ENCODE measurements around the gene SUPT5H. TPM values are rescaled to one million over a fixed set of nuclear protein-coding genes. Genes with fewer than 3 reads are reported as not detected.

SUPT5H gene
- total and polyA plus RNA-seq, 10 of the 15 experiments (the other 5 are each of a cell fraction or from before 2014, with no cell fraction given), result 27.2 to 194 (median 83.6) TPM

DNA sequence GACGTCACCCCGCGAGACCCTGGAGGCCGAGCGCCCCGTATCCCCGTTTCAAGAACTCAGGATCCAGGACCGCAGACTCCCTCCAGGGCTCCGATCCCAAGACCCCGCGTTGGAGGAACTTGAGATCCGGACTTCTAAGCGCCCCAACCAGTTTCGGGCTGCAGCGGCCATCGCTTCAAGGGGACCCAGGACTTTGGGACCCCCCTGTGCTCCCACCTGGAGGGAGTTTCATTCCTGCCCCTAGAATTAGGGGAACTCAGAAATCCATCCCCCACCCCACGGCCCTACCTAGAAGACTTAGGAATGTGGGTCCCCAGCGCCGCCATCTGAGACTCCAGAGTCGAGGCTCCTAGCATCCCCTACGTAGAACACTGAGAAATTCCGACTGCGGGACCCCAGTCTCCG lies 32.5 kb upstream of the SUPT5H start (continued):
- no peak for TF ChIP-seq E2F8 (IDR thresholded peaks at IDR 0.05; ENCODE audit: low read depth, partially characterized antibody)
- no peak for TF ChIP-seq BMI1 (IDR thresholded peaks at IDR 0.05; ENCODE audit: borderline replicate concordance)
- TF ChIP-seq, protein P1, sequence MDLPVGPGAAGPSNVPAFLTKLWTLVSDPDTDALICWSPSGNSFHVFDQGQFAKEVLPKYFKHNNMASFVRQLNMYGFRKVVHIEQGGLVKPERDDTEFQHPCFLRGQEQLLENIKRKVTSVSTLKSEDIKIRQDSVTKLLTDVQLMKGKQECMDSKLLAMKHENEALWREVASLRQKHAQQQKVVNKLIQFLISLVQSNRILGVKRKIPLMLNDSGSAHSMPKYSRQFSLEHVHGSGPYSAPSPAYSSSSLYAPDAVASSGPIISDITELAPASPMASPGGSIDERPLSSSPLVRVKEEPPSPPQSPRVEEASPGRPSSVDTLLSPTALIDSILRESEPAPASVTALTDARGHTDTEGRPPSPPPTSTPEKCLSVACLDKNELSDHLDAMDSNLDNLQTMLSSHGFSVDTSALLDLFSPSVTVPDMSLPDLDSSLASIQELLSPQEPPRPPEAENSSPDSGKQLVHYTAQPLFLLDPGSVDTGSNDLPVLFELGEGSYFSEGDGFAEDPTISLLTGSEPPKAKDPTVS (IDR thresholded peaks at IDR 0.05; ENCODE audit: low read depth, low read length), result no peak
- no peak for TF ChIP-seq BCL3 (IDR thresholded peaks at IDR 0.05; ENCODE audit: borderline replicate concordance, insufficient read depth, low read depth, low read length, poor library complexity, severe bottlenecking)
- TF ChIP-seq POU2F2 (IDR thresholded peaks at IDR 0.05; ENCODE audit: borderline replicate concordance, low read depth, low read length), result no peak
- no peak for TF ChIP-seq NFYB (IDR thresholded peaks at IDR 0.05; ENCODE audit: insufficient read depth, low read depth, low read length)
- TF ChIP-seq NBN (IDR thresholded peaks at IDR 0.05), result peak; percentile 10; the same call in 1 of the 2 replicates
- TF ChIP-seq BHLHE40 (IDR thresholded peaks at IDR 0.05; ENCODE audit: borderline replicate concordance in 1 of 2, low read depth in 2 of 2, low read length in 1 of 2), result no peak
- no peak for TF ChIP-seq FOS (IDR thresholded peaks at IDR 0.05; ENCODE audit: borderline replicate concordance, extremely low read depth, insufficient read length)
- TF ChIP-seq SMARCA5 (IDR thresholded peaks at IDR 0.05), result 0 out of 2 replicates have a peak, but pooled peaks have one; percentile 2
- no peak for TF ChIP-seq ZBED1 (IDR thresholded peaks at IDR 0.05; ENCODE audit: borderline replicate concordance)
- no peak for TF ChIP-seq NFXL1 (IDR thresholded peaks at IDR 0.05; ENCODE audit: borderline replicate concordance)
- TF ChIP-seq, protein P2, sequence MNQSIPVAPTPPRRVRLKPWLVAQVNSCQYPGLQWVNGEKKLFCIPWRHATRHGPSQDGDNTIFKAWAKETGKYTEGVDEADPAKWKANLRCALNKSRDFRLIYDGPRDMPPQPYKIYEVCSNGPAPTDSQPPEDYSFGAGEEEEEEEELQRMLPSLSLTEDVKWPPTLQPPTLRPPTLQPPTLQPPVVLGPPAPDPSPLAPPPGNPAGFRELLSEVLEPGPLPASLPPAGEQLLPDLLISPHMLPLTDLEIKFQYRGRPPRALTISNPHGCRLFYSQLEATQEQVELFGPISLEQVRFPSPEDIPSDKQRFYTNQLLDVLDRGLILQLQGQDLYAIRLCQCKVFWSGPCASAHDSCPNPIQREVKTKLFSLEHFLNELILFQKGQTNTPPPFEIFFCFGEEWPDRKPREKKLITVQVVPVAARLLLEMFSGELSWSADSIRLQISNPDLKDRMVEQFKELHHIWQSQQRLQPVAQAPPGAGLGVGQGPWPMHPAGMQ (IDR thresholded peaks at IDR 0.05; ENCODE audit: borderline replicate concordance), result no peak
- TF ChIP-seq SMC3 (IDR thresholded peaks at IDR 0.05; ENCODE audit: borderline replicate concordance, low read length), result no peak
- no peak for TF ChIP-seq HDAC2 (IDR thresholded peaks at IDR 0.05)
- TF ChIP-seq IRF4 (IDR thresholded peaks at IDR 0.05; ENCODE audit: low read depth, low read length), result no peak
- TF ChIP-seq IRF3 (IDR thresholded peaks at IDR 0.05), result no peak
- TF ChIP-seq PML (IDR thresholded peaks at IDR 0.05; ENCODE audit: low read length), result no peak
- TF ChIP-seq, protein P3, sequence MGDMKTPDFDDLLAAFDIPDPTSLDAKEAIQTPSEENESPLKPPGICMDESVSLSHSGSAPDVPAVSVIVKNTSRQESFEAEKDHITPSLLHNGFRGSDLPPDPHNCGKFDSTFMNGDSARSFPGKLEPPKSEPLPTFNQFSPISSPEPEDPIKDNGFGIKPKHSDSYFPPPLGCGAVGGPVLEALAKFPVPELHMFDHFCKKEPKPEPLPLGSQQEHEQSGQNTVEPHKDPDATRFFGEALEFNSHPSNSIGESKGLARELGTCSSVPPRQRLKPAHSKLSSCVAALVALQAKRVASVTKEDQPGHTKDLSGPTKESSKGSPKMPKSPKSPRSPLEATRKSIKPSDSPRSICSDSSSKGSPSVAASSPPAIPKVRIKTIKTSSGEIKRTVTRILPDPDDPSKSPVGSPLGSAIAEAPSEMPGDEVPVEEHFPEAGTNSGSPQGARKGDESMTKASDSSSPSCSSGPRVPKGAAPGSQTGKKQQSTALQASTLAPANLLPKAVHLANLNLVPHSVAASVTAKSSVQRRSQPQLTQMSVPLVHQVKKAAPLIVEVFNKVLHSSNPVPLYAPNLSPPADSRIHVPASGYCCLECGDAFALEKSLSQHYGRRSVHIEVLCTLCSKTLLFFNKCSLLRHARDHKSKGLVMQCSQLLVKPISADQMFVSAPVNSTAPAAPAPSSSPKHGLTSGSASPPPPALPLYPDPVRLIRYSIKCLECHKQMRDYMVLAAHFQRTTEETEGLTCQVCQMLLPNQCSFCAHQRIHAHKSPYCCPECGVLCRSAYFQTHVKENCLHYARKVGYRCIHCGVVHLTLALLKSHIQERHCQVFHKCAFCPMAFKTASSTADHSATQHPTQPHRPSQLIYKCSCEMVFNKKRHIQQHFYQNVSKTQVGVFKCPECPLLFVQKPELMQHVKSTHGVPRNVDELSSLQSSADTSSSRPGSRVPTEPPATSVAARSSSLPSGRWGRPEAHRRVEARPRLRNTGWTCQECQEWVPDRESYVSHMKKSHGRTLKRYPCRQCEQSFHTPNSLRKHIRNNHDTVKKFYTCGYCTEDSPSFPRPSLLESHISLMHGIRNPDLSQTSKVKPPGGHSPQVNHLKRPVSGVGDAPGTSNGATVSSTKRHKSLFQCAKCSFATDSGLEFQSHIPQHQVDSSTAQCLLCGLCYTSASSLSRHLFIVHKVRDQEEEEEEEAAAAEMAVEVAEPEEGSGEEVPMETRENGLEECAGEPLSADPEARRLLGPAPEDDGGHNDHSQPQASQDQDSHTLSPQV (IDR thresholded peaks at IDR 0.05), result no peak

Measured in GM12878 (cell line).